ENCODE data around the gene CDK15. TPM values are rescaled to one million over a fixed set of nuclear protein-coding genes. Genes with fewer than 3 reads are reported as not detected.

The CDK15 gene
- total RNA-seq, 1 donor from 2014 or later: 0.70 TPM

DNA sequence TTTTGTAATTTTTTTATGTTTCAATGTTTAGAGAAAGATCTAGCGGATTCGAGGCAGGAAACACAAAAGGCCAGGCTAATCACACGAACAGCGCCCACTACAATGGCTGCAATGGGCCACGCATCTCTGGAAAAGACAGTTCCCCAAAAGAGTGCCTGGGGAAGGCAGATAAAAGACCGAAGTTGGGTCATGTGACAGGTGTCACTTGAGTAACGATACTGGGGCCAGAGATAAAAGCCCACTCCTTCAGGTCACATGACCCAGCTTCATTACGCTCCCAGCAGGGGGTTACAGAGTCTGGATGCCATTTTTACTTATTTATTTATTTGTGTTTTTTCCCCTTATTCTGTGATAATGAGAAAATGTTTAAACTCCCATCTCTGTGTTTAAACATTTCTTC is 95.4 kb downstream of the CDK15 start:
- H3K4me1 Mint-ChIP-seq (ENCODE audit: unreplicated experiment): peaks cover 8% of the 10 kb centered on the region
- no peaks in the 10 kb centered on the region for H3K9me3 Mint-ChIP-seq (ENCODE audit: unreplicated experiment)
- no peak overlapping the region for H3K27ac Mint-ChIP-seq (ENCODE audit: unreplicated experiment)
- H3K27me3 Mint-ChIP-seq (ENCODE audit: unreplicated experiment): no peaks in the 10 kb centered on the region
- no peak for DNase-seq (ENCODE audit: extremely low spot score, unreplicated experiment)
- TF ChIP-seq CTCF (IDR thresholded peaks at IDR 0.05): no peak
- no peak overlapping the region for H3K4me3 Mint-ChIP-seq (ENCODE audit: unreplicated experiment)
- H3K36me3 Mint-ChIP-seq (ENCODE audit: unreplicated experiment): no peaks in the 10 kb centered on the region

GRCh38 chr2:201904538-201905420 is 98.4 kb downstream of the CDK15 start:
- Mint-ChIP-seq H3K27me3 (ENCODE audit: unreplicated experiment) (no peaks in the 10 kb centered on the region), H3K4me3 (ENCODE audit: unreplicated experiment) (no peak overlapping the region), H3K36me3 (ENCODE audit: unreplicated experiment) (no peaks in the 10 kb centered on the region), H3K4me1 (ENCODE audit: unreplicated experiment) (peaks cover 29% of the 10 kb centered on the region), H3K27ac (ENCODE audit: unreplicated experiment) (no peak overlapping the region), H3K9me3 (ENCODE audit: unreplicated experiment) (no peaks in the 10 kb centered on the region)
- DNase-seq (ENCODE audit: extremely low spot score, unreplicated experiment): no peak
- no peak for TF ChIP-seq CTCF (IDR thresholded peaks at IDR 0.05)

- Mint-ChIP-seq H3K36me3 (ENCODE audit: unreplicated experiment) (no peaks in the 10 kb centered on the region), H3K9me3 (ENCODE audit: unreplicated experiment) (no peaks in the 10 kb centered on the region), H3K4me1 (ENCODE audit: unreplicated experiment) (peaks cover 31% of the 10 kb centered on the region), H3K27me3 (ENCODE audit: unreplicated experiment) (no peaks in the 10 kb centered on the region), H3K4me3 (ENCODE audit: unreplicated experiment) (no peak overlapping the region), H3K27ac (ENCODE audit: unreplicated experiment) (no peak overlapping the region)
- TF ChIP-seq CTCF (IDR thresholded peaks at IDR 0.05): no peak
- no peak for DNase-seq (ENCODE audit: extremely low spot score, unreplicated experiment)
Measured at GRCh38 chr2:201906777-201907562, 100.6 kb downstream of the CDK15 start.

DNA sequence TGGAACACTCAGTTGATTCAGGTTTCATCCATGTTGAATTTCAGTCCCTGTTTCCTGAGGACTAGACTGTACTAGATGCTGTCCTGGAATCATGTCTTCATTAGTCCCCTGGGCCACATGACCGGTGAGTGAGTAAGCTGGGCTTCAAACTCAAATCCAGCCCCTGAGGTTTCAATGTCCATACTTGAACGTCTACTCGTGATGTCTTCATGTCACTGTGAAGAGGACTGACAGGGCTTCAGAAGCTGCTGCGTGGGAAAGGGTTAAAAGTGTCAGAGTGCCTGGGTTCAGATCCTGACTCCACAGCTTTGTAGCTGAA is 101.2 kb downstream of the CDK15 start:
- Mint-ChIP-seq H3K36me3 (ENCODE audit: unreplicated experiment) (no peaks in the 10 kb centered on the region), H3K9me3 (ENCODE audit: unreplicated experiment) (no peaks in the 10 kb centered on the region), H3K4me1 (ENCODE audit: unreplicated experiment) (peaks cover 31% of the 10 kb centered on the region), H3K27me3 (ENCODE audit: unreplicated experiment) (no peaks in the 10 kb centered on the region), H3K27ac (ENCODE audit: unreplicated experiment) (no peak overlapping the region), H3K4me3 (ENCODE audit: unreplicated experiment) (no peak overlapping the region)
- no peak for TF ChIP-seq CTCF (IDR thresholded peaks at IDR 0.05)
- no peak for DNase-seq (ENCODE audit: extremely low spot score, unreplicated experiment)

- Mint-ChIP-seq H3K9me3 (ENCODE audit: unreplicated experiment) (no peaks in the 10 kb centered on the region), H3K27ac (ENCODE audit: unreplicated experiment) (peak overlapping the region; percentile 86), H3K4me3 (ENCODE audit: unreplicated experiment) (no peak overlapping the region), H3K36me3 (ENCODE audit: unreplicated experiment) (no peaks in the 10 kb centered on the region), H3K4me1 (ENCODE audit: unreplicated experiment) (peaks cover 31% of the 10 kb centered on the region), H3K27me3 (ENCODE audit: unreplicated experiment) (no peaks in the 10 kb centered on the region)
- DNase-seq (ENCODE audit: extremely low spot score, unreplicated experiment): no peak
- TF ChIP-seq CTCF (IDR thresholded peaks at IDR 0.05): no peak
Measured at GRCh38 chr2:201908901-201909300, 102.6 kb downstream of the CDK15 start.
